ENCODE results near the gene RAB35. TPM values are rescaled to one million over a fixed set of nuclear protein-coding genes. Genes with fewer than 3 reads are reported as not detected.

RAB35 gene
- total and polyA plus RNA-seq, 2 of the 4 experiments (the other 2 are of a cell fraction), result 32.6 to 49.6 TPM

DNA sequence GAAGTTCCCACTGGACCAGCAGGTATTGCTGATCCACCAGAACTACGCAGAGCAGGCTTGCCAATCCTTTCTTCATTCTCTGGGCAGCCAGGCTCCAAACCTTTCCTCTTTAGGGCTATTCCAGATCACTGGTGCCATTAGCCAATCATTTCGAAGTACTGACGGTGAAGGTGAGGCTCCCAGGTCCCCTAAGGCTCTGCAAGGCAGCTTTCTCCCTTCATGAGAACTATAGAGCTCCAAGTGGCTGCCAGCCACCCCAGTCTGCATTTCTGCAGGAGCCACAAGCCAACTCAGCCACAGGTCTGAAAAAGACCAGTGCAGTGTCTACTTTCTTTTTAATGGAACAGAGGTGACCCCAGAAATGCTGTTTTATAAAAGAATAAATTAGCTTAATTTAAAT lies 48.7 kb downstream of the RAB35 start:
- in situ Hi-C loops (cut with MboI; ENCODE audit: low sequenced_read_pairs), result no loop called here
- H3K4me1 ChIP-seq (ENCODE audit: control insufficient read depth, insufficient read depth, low read length), result no peaks in the 10 kb centered on the region
- dilution Hi-C loops (cut with HindIII; ENCODE audit: low sequenced_read_pairs, unreplicated experiment), result no loop called here
- H2AK5ac ChIP-seq (ENCODE audit: low read depth, low read length), result no peak overlapping the region
- H3K27me3 ChIP-seq (ENCODE audit: control insufficient read depth, insufficient read depth, low read length), result peaks cover 37% of the 10 kb centered on the region
- no peak overlapping the region for H3K27ac ChIP-seq (ENCODE audit: insufficient read depth, low read length)
- no peak overlapping the region for H4K91ac ChIP-seq (ENCODE audit: insufficient read depth, low read depth, low read length)
- no peak overlapping the region for H2BK120ac ChIP-seq (ENCODE audit: low read depth, low read length)
- intact Hi-C loops (cut with micrococcal nuclease), result no loop called here
- no peak for DNase-seq
- H2BK5ac ChIP-seq (ENCODE audit: low read depth, low read length, poor library complexity, severe bottlenecking), result no peak overlapping the region
- no peaks in the 10 kb centered on the region for H4K20me1 ChIP-seq (ENCODE audit: insufficient read depth, low read length)
- no peak for ATAC-seq (ENCODE audit: low read depth)
- H3K4me2 ChIP-seq (ENCODE audit: low read depth, low read length), result no peak overlapping the region
- no peak overlapping the region for H3K4ac ChIP-seq (ENCODE audit: low read depth, low read length)
- H3K79me1 ChIP-seq (ENCODE audit: low read depth in 1 of 2, low read length in 2 of 2), result no peaks in the 10 kb centered on the region
- H3K9me3 ChIP-seq (ENCODE audit: control insufficient read depth, insufficient read depth, low read length), result no peaks in the 10 kb centered on the region
- no peak overlapping the region for H2BK15ac ChIP-seq (ENCODE audit: low read depth, low read length)
- BruUV-seq (replicated peaks), result no TSS peak
- 43% methylated on average over 1 of the region's 3 CpGs; no CpG with 5 or more reads in 1 of the 2 experiments for WGBS, 2 experiments (ENCODE audit: extremely low coverage in 2 of 2, insufficient read length in 1 of 2)
- H2AFZ ChIP-seq (replicated peaks; ENCODE audit: low read length, poor library complexity), result no peak overlapping the region
- ChIA-PET CTCF (no interaction called here), POLR2A (ENCODE audit: unreplicated experiment) (no interaction called here)
- no peak overlapping the region for H3K23ac ChIP-seq (ENCODE audit: low read depth, low read length)
- H3K18ac ChIP-seq (ENCODE audit: low read depth, low read length), result no peak overlapping the region
- H3K4me3 ChIP-seq (ENCODE audit: insufficient read depth, low read depth, low read length), result no peak overlapping the region
- no peaks in the 10 kb centered on the region for H3K36me3 ChIP-seq (ENCODE audit: control insufficient read depth, insufficient read depth, low read length)
- H3K56ac ChIP-seq (ENCODE audit: extremely low read depth, insufficient read depth, low read length), result no peak overlapping the region
- H3K9ac ChIP-seq (ENCODE audit: low read depth, low read length), result no peak overlapping the region
- H3K9me1 ChIP-seq (ENCODE audit: insufficient read depth, low read length), result no peaks in the 10 kb centered on the region
- TF ChIP-seq CHD1 (IDR thresholded peaks at IDR 0.05; ENCODE audit: low read depth, low read length), result no peak
- TF ChIP-seq MAFK (IDR thresholded peaks at IDR 0.05; ENCODE audit: low read depth, low read length), result no peak
- no peak for TF ChIP-seq RFX5 (IDR thresholded peaks at IDR 0.05; ENCODE audit: low read depth, low read length)
- TF ChIP-seq POLR2A (IDR thresholded peaks at IDR 0.05; ENCODE audit: low read depth, low read length), result no peak
- TF ChIP-seq NFE2L2 (IDR thresholded peaks at IDR 0.05; ENCODE audit: low read depth, low read length), result no peak
- TF ChIP-seq MAZ (IDR thresholded peaks at IDR 0.05; ENCODE audit: borderline replicate concordance, low read depth, low read length), result no peak
- TF ChIP-seq RAD21 (IDR thresholded peaks at IDR 0.05; ENCODE audit: low read length), result no peak
- TF ChIP-seq, protein P1, sequence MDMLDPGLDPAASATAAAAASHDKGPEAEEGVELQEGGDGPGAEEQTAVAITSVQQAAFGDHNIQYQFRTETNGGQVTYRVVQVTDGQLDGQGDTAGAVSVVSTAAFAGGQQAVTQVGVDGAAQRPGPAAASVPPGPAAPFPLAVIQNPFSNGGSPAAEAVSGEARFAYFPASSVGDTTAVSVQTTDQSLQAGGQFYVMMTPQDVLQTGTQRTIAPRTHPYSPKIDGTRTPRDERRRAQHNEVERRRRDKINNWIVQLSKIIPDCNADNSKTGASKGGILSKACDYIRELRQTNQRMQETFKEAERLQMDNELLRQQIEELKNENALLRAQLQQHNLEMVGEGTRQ (IDR thresholded peaks at IDR 0.05; ENCODE audit: low read depth, low read length), result no peak
- no peak overlapping the region for H2AK9ac ChIP-seq (replicated peaks; ENCODE audit: low read depth, low read length, poor library complexity)
- no peak overlapping the region for H2BK20ac ChIP-seq (ENCODE audit: low read depth, low read length)
- no peak overlapping the region for H3K14ac ChIP-seq (replicated peaks; ENCODE audit: low read depth, low read length)
- H4K8ac ChIP-seq (ENCODE audit: low read depth in 2 of 2, low read length in 2 of 2), result no peak overlapping the region
- H4K5ac ChIP-seq (ENCODE audit: low read depth, low read length), result no peak overlapping the region

Measured in IMR-90 (cell line).